HG03066 (cell line): Measurements from ENCODE around the gene NUCB1.
"Not testable (repeated sequence)": the region's sequence is repeated elsewhere in the genome, so short reads cannot be mapped to it uniquely, and the experiment has no call there.

Experiments
- ATAC-seq: cut with Tn5 transposase; IDR thresholded peaks from one replicate; pipeline ENCODE4 v1.9.1; 2021; ENCODE audit warnings: low read depth; ENCODE audit not compliant: unreplicated experiment

NUCB1 gene

DNA sequence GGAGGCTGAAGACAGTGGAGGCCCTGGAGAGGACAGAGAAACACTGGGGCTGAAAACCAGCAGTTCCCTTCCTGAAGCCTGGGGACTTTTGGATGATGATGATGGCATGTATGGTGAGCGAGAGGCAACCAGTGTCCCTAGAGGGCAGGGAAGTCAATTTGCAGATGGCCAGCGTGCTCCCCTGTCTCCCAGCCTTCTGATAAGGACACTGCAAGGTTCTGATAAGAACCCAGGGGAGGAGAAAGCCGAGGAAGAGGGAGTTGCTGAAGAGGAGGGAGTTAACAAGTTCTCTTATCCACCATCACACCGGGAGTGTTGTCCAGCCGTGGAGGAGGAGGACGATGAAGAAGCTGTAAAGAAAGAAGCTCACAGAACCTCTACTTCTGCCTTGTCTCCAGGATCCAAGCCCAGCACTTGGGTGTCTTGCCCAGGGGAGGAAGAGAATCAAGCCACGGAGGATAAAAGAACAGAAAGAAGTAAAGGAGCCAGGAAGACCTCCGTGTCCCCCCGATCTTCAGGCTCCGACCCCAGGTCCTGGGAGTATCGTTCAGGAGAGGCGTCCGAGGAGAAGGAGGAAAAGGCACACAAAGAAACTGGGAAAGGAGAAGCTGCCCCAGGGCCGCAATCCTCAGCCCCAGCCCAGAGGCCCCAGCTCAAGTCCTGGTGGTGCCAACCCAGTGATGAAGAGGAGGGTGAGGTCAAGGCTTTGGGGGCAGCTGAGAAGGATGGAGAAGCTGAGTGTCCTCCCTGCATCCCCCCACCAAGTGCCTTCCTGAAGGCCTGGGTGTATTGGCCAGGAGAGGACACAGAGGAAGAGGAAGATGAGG lies 26.4 kb upstream of the NUCB1 start:
- no peak for ATAC-seq

DNA sequence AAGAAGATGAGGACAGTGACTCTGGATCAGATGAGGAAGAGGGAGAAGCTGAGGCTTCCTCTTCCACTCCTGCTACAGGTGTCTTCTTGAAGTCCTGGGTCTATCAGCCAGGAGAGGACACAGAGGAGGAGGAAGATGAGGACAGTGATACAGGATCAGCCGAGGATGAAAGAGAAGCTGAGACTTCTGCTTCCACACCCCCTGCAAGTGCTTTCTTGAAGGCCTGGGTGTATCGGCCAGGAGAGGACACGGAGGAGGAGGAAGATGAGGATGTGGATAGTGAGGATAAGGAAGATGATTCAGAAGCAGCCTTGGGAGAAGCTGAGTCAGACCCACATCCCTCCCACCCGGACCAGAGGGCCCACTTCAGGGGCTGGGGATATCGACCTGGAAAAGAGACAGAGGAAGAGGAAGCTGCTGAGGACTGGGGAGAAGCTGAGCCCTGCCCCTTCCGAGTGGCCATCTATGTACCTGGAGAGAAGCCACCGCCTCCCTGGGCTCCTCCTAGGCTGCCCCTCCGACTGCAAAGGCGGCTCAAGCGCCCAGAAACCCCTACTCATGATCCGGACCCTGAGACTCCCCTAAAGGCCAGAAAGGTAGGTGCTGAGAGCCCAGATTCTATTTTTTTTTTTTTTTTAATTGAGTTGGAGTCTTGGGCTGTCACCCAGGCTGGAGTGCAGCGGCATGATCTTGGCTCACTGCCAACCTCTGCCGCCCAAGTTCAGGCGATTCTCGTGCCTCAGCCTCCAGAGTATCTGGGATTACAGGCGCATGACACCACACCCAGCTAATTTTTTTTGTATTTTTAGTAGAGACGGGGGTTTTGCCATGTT lies 25.6 kb upstream of the NUCB1 start:
- no peak for ATAC-seq

DNA sequence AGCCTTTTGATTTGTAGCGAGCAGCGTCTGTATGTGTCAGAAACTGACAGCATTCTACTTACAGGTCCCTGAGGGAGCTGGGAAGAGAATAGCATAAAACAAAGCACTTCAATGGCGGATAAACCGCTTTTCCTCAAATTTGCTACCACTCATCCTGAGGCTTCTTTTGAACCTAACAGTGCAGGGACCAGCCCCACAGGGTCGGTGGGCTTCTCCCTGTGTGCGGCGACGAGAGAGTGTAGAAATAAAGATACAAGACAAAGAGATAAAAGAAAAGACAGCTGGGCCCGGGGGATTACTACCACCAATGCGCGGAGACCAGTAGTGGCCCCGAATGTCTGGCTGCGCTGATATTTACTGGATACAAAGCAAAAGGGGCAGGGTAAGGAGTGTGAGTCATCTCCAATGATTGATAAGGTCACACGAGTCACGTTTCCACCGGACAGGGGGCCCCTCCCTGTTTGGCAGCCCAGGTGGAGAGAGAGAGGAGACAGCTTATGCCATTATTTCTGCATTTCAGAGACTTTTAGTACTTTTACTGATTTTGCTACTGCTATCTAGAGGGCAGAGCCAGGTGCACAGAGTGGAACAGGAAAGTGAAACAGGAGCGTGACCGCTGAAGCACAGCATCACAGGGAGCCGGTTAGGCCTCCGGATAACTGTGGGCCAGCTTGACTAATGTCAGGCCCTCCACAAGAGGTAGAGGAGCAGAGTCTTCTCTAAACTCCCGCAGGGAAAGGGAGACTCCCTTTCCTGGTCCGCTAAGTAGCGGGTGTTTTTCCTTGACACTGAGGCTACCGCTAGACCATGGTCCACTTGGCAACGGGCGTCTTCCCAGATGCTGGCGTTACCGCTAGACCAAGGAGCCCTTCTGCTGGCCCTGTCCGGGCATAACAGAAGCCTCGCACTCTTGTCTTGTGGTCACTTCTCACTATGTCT lies 23.8 kb upstream of the NUCB1 start:
- not testable (repeated sequence) for ATAC-seq

DNA sequence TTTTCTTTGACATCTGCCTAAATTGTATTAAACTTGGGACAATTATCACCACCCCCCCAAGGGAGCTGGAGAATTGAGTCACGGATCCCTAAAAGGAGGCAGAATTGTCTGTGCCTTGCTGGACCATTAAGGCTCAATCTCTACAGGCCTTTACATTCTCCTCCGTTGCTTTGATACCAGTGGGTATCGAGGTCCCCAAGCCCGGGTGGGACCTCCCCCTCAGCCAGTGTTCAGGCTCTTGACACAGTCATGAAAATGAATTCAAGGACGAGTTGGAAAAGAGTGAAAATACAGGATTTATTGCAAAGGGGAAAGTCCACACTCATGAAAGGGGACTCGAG lies 22.3 kb upstream of the NUCB1 start:
- no peak for ATAC-seq

DNA sequence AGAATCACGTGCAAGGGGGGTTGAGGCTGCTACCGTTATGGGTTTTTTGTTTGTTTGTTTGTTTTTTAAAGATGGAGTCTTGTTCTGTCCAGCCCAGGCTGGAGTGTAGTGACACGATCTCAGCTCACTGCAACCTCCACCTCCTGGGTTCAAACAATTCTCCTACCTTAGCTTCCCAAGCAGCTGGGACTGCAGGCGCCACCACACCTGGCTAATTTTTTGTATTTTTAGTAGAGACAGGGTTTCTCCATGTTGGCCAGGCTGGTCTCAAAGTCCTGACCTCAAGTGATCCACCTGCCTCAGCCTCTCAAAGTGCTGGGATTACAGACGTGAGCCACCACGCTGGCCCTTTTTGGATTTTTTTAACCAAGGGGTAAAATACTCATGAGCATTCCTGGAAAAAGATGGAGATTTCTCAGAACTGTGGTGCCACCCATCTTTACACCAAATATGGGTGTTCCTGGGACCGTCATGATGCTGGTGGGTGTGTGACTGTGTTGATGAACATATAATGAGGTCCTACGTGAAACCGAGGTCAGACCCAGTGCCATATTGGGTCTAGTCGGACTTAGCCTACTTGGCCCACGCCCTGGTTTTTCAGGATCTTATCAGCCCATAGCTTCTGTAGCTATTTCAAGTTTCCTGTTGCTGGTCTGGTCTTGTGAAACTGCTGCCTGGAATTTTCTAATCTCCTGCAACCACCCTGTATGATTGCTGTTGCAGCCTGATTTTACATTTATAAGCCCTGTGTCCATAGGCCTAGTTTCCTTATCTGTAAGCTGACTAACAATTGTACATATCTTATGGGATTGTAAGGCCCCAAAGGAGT lies 21.7 kb upstream of the NUCB1 start:
- ATAC-seq = no peak

DNA sequence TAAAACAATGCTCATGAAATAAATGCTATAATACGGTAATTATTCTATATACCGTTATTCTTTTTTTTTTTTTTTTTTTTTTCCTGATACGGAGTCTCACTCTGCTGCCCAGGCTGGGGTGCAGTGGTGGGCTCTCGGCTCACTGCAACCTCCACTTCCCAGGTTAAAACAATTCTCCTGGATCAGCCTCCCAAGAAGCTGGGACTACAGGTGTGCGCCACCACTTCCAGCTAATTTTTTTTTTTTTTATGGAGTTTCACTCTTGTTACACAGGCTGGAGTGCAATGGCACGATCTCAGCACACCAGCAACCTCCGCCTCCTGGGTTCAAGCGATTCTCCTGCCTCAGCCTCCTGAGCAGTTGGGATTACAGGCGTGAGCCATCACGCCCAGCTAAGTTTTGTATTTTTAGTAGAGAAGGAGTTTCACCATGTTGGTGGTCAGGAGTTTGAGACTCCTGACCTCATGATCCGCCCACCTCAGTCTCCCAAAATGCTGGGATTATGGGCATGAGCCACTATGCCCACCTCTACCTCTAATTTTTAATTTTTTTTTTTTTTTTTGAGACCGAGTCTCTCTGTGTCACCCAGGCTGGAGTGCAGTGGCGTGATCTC lies 21.0 kb upstream of the NUCB1 start:
- ATAC-seq = no peak

DNA sequence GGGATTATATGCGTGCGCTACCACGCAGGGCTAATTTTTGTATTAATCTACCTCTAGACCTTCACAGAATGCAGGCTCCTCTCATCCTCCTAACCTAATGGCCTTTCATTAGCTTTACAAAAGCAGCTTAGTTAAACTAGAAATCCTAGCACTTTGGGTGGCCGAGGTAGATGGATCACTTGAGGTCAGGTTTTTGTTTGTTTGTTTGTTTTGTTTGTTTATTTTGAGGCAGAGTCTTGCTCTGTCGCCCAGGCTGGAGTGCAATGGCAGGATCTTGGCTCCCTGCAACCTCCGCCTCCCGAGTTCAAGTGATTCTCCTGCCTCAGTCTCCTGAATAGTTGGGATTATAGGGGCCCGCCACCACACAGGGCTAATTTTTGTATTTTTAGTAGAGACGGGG lies 20.4 kb upstream of the NUCB1 start:
- ATAC-seq = not testable (repeated sequence)

DNA sequence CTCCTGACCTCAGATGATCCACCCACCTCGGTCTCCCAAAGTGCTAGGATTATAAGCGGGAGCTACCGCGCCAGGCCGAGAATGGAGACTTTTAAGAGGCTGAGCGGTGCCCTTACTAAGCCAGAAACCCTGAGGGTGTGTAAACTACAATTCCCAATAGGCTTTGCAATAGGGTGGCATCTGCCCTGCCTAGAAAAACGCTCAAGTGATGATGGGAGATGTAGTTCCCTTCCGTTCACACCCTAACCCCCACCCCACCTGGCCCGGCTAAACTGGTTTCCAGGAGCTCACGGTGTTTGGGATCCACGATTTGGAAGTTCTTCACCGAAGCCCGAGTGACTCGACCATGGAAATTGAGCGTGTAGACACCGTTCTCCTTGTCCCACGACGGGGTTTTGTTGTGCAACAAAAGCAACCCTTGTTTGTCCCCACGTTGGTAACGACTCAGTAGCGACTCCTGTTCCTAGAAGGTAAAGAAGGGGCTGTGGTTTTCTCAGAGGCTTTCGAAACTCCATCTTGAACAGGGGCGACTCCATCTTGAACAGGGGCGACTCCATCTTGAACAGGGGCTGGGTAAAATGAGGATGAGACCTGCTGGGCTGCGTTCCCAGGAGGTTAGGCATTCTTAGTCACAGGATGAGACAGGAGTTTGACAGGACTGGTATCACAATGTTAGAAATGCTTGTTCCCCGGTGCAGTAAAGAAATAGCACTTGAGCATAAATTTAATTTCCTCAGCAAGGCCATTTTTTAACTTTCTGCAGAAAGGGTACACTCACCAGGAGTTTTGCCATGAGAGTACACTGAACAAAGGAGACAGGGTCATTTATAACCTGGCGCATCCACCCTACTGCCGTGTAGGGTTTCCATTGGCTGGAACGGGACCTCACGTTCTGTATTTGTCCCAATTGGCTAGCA lies 18.1 kb upstream of the NUCB1 start:
- ATAC-seq = no peak

DNA sequence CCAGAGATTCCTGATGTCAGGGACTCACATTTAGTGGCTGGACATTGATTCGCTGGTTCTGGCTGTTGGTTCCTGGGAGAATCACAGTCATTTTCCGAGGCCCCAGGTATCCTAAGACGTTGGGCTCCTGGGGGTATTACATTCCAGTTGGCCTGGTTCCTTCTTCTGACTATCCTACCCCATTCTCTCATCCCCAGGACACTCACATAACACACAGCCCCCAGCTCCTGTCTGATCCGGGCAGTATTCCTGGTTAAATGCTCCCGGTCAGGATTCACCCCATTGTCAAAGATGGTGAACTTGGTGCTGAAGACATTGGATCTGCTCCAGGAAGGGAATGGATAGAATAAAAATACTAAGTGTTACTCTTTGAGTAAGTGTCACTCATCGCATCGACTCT lies 16.4 kb upstream of the NUCB1 start:
- ATAC-seq = no peak

DNA sequence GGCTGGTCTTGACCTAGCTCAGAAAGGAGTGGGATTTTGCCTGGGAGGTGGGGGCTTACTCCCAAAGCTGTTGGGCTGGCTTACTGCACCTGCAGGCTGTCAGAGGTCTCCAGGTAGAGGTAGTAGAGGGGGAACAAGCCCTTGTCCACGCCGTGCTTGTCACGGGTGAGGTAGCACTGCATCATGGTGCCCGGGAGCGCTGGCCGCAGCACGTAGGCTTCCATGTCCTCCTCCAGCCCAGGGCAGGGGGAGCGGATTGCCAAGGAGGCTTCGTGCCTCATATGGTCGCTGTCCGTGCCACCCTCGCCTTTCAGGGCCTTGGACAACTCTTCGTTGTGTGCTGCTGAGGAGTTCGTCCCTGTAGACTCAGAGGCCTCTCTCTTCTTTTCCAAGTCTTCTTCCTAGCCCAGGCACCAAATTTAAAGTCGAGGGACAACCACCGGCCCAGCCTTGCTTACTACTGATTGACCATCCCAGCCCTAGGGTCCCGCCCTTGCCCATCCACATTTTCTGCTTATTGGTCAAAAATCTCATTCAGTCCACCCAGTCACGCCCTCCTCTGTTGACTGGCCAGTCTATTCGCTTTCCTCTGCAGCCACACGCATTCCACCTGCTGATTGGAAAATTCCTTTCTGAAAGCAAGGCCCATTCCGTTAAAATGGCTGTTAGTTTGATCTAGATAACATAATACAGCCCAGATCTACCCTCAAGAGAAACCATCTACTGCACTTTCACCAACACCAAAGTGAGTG lies 12.1 kb upstream of the NUCB1 start:
- no peak for ATAC-seq

DNA sequence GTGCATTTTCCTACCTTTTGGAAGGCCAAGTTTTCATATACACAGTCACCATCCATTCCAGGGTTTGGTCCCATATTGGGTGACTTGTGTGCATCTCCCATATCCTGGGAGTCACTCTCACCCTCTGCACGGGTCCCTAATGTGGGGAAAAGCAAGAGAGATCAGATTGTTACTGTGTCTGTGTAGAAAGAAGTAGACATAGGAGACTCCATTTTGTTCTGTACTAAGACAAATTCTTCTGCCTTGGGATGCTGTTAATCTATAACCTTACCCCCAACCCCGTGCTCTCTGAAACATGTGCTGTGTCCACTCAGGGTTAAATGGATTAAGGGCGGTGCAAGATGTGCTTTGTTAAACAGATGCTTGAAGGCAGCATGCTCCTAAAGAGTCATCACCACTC lies 10.6 kb upstream of the NUCB1 start:
- ATAC-seq = not testable (repeated sequence)

DNA sequence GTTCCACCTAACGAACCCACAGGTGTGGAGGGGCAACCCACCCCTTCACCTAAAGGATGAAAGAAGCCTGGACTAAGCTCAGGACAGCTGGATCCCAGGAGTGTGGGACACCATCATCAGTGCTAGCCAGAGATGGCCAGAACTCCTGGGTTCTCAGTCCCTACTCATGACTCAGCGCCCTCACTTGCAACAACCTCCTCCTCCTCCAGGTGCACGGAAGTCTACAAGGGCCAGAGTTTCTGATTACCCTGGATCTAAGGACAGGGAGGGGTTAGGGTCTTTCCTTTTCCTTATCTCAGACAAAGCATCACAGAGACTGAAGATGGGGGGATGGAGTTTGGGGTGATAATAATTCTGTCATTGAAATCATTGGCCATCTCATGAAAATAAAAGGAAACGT lies 9.6 kb upstream of the NUCB1 start:
- no peak for ATAC-seq

DNA sequence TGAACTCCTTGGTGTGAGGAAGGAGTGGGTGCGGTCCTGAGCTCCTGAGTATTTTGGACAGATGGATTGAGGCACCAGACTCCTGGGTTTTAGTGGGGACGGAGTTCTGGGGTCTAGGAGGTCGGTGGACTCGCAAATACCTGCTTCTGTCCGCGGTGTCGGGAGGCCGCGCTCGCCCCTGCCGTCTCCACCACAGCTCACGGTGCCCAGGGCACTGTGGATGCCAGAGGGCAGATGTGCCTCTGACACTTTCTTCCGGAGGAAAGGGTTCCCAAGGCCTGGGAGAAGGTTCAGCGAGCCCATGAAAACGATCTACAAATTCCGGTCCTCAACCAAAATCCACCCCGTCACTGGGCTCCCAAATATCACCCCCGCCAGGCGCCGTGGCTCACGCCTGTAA lies 4.9 kb upstream of the NUCB1 start:
- no peak for ATAC-seq

DNA sequence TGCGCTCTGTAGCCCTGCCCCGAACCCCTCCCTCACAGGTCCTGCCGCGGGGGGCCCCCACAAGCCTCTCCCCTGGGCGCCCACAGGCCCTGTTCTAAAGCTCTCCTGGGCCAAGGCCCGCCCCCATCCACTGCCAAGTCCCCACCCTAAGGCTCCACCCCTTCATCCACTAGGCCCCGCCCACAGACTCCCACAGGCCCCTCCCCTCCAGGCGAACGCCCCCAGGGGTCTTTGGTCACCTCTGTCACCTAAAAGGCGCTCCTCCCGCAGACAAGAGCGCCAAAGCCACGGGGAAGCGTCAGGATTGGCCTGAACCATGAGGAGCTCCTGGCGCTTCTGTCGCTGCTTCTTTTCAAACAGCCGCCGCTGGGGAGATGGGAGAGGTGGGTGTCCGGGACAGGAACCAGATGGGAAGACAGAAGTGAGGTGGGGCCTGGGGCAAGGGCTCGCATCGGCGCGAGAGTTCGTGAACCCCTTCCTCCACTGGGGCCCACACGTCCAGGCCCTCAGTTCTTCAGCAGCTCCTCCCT lies 3.9 kb upstream of the NUCB1 start:
- no peak for ATAC-seq

DNA sequence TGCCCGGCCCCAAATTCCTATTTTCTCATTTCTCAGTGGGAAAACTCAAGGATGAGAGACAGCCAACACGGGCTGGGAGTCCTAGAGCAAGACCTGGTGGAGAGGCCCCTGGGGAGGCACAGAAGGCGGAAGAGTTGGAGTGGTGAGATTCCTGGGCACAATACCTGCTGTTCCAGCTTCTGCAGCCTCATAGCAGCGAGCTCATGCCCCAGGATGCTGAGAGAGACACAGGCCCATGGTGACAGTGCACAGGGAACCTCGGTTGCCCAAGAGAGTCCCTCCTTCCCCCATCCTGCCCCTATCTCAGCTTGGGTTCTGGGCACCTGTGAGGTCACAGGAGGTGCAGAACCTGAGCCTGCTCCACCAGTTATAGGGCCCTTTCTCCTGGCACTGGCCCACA lies 2.9 kb upstream of the NUCB1 start:
- no peak for ATAC-seq

DNA sequence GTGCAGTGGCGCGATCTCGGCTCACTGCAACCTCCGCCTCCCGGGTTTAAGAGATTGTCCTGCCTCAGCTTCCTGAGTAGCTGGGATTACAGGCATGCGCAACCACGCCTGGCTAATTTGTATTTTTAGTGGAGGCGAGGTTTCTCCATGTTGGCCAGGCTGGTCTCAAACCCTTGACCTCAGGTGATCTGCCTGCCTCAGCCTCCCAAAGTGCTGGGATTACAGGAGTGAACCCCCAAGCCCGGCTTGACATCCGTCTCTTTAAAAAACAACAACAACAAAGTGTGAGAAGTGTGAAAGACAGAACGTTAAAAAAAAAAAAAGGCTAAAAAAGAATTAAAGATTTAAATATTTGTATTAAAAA lies 744 bp upstream of the NUCB1 start:
- ATAC-seq = not testable (repeated sequence)

DNA sequence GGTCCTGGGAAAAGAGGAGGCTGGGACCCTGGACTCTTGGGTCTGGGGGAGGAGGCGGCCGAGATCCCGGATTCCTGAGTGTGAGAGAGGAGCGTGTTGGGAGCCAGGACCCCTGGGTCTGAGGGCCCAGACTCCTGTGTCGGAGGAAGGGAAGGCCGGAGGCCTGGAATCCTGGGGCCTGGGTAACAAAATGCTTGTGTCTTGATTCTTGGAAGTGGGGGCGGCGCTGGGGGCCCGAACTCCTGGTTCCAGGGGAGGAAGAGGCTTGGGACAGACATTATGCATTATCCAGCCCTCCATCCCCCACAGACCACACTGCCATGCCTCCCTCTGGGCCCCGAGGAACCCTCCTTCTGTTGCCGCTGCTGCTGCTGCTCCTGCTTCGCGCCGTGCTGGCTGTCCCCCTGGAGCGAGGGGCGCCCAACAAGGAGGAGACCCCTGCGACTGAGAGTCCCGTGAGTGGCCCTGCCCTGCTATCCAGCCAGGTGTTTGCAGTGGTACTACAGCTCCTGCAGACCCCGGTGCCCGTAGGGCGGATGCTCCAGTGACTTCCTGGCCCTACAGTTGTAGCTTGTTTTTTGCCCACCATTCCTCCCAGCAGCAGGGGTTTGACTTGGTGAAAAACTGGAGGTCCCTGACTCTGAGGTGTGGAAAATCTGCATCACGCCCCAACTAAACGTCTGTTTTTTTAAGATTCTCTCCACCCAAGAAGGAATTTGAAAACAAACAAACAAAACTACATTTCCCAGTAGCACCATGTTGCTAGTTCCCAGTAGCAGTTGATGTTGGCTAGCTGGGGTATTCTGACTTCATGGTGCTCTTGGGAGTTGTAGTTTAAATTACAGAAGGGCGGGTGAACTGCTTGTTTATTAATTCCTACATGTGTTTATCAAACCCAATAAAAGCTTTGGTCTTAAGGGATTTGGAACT lies 630 bp downstream of the NUCB1 start:
- ATAC-seq = no peak
